Activated CD4-positive, CD25-positive, alpha-beta regulatory T cell treated with anti-CD3 and anti-CD28 coated beads, Interleukin-2, amount 50 U/mL, for 24 hours (primary cell): Measurements from ENCODE around the gene CORO6.

Experiments used
- ATAC-seq, 2 donors: fragments of 150-1000 bp; cut with Tn5 transposase; one replicate each; pipeline ENCODE4 v1.10.0; 2021; ENCODE audit warnings: mild to moderate bottlenecking in 1 of 2, moderate library complexity in 1 of 2

CORO6 gene

GRCh38 chr17:29612404-29613280 is 10.1 kb downstream of the CORO6 start:
- ATAC-seq: no peak

DNA sequence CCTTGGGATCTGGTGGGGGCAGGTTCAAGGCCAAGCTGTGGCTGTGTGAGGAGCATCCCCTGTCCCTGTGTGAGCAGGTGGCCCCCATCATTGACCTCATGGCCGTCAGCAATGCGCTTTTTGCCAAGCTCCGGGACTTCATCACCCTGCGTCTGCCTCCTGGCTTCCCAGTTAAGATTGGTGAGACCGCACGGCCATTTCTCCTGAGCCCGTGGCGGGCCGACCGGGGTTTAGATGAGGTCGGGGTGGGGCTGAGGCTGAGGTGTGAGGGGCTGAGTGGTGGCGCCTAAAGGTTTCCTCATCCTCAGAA is 10.7 kb downstream of the CORO6 start:
- ATAC-seq: no peak

DNA sequence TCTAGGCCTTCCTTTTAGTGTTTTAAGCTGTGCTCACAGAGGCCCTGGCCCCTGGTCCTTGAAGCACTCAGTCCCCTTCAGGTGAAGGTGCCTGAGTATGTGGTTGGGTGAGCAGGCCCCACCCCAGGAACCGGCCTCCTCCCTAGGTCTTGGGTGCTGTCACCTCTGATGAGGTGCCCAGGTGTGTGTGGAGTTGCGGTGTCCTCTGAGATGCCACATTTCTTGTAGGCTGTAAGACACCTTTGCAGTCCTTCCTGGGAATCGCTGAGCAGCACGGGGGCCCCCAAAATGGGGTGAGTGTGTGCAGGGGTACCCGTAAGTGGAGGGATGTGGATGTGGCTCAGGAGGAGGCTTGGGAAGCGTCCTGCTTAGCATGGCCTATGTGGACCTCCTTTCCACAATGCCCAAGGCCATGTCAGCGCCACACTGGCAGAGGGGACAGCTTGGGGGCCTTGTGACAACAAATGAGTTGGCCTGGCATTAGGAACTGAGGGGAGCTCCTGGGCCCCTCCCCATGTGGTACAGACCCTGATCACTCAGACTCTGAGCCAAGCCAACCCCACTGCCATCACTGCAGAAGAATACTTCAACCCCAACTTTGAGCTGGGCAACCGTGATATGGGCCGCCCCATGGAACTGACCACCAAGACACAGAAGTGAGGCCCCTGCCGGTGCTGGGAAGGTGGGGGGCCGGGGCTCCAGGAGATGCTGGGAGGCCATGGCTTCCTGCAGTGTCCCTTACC is 11.2 kb downstream of the CORO6 start:
- no peak for ATAC-seq

DNA sequence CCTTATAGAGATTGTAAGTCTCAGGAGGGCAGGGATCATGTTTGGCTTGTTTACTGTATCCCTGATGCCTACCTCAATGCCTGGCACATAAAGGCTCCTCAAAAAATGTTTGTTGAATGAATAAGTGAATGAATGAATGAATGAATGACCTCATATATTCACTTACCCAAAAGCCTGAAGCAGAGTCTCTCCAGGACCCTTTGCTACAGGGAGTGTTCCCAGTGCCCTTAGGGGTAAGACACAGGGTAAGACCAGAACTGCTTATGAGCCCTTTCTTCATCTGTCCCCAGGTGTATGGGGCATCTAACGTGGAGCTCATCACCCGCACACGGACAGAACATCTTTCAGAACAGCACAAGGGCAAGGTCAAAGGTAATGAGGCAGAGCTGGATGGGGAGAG is 12.3 kb downstream of the CORO6 start:
- no peak for ATAC-seq

- no peak for ATAC-seq
Observed at GRCh38 chr17:29608986-29609385, 13.7 kb downstream of the CORO6 start.

GRCh38 chr17:29607557-29608195 is 15.0 kb downstream of the CORO6 start:
- no peak for ATAC-seq

DNA sequence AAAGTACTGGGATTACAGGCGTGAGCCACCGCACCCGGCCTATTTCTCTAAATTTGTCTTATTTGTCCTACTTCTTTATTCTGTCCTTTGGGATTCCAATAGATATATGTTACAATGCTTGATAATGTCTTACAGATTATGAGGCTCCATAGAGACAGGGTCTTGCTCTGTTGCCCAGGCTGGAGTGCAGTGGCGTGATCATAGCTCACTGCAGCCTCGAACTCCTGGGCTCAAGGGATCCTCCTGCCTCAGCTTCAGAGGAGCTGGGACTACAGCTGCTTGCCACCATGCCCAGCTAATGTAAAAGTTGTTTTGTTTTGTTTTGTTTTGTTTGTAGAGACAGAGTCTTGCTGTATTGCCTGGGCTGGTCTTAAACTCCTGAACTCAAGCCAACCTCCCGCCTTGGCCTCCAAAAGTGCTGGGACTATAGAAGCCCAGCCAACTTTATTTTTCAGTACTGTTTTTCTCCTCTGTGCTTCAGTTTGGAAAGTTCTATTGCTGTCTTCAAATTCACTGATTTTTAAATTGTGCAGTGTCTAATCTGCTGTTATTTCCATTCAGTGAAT is 19.5 kb downstream of the CORO6 start:
- no peak for ATAC-seq

GRCh38 chr17:29597361-29598172 is 25.1 kb downstream of the CORO6 start:
- ATAC-seq: no peak

GRCh38 chr17:29596811-29597210 is 25.9 kb downstream of the CORO6 start:
- ATAC-seq: no peak

- ATAC-seq: no peak
Observed at GRCh38 chr17:29595943-29596774, 26.6 kb downstream of the CORO6 start.

DNA sequence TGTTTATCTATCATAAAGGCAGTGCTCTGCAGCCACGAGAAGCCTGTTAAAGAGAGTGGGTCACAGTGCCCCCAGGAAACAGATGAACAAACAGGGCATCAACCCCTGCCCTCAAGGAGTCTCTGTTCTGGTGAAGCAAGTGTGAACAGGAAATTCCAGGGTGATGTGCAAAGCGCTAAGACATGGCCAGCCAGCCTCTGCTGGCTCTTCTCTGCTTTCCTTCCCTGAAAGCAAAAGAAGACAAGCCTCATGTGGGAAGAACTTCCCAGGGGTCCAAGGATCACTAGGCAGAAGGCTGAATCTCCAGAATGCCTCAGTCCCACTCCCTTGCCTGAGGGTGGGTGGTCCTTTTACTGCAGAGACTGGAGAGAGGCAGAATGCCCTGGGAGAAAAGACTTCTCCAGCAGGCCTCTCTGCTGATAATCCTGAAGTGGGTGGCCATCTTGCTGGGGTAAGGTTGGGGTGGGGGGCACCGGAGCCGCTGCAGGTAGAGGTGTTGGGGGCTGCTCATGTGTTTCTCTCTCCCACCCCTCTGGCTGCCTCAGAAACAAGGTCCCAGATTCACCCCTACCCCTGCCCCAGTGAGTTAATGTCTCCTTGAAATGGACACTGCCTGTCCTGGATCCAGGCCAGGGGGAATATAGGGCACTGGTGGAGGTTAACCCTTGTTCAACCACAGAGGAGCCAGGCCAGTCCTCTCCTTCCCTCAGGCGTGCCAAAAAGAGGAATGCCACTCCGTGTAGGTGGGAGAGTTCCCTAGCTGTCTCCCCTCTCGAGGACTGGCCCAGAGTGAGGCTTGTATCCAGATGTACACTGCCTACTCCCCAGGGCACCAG is 27.4 kb downstream of the CORO6 start:
- ATAC-seq: no peak

DNA sequence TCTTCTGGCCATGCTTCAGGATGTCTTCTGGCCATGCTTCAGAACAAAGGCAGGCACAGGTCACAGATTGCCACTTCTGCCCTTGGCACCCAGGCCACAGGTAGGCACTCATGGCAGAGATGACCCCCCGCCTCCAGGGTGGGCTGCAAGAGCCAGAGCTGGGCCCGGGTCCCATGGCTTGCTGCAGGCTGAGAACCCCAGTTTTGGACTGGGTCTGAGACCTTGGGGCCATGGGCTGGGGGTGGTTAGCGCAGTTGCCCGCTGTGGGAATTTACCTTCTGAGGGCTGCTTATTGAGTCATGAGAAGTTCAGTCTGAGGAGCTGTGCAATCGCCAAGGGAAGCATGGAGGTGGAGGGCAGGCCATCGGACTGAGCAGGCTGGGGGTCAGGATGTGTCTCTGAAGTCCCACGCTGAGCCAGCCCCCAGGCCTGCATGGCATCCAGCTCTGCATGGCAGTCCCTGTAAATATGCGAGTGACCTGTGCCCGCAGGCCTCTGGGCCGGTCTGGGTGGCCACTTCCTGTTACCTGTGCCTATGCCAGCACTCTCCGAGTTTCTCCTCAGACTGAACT is 28.1 kb downstream of the CORO6 start:
- ATAC-seq: no peak

GRCh38 chr17:29593591-29594518 is 28.9 kb downstream of the CORO6 start:
- ATAC-seq: no peak

- ATAC-seq: no peak
Observed at GRCh38 chr17:29592850-29593551, 29.7 kb downstream of the CORO6 start, which contains the start of gene ANKRD13B. Gene ANKRD13B (plus strand): TSS chr17:29593132. CDS start chr17:29593622, 490 bp downstream.

DNA sequence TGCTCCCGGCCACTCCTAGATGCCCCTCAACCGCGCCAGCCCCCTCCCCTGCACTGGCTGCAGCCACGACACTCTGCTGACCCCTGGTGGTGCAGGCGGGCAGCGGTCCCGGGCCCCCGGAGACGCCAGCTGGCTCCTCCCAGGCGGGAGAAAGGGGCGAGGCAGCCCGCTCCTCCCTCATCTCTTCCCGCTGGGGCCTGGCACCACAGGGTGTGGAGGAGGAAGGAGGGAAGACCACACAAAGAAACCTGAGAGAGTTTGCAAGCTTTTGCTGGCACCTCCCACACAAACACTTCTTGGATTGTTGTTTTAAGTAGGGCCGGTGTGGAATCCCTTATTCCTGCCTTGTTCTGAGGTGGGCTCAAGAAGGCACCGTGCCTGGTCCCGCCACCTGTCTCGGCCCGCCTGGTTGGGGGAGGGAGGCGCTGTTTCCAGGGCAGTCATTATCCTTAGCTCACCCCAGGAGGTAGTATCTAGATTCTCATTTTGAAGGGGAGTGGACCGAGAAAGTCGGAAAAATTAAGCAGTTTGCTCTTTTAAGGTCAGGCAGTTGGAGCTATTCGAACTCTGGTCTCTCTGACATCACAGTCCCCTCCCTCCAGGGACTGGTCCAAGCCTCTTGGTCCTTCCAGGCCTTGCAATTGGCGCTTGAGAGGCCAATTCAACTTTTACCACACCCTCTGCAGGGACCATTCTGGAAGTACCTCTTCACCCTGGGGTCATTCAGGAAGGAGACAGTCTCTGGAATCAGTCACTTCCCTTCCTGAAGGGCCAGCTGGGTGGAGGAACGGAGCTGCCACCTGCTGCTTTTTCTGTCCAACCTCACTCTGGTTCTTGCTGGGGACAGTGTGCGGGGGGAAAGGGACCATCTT is 30.7 kb downstream of the CORO6 start:
- peak; percentile 37 to 39 for ATAC-seq

- no peak for ATAC-seq
Observed at GRCh38 chr17:29591146-29591736, 31.5 kb downstream of the CORO6 start.
